NCI-H2029 treated with DMSO at 0.1 percent for 48 hours (cell line): ENCODE results near the gene C1QBP.
"Not testable (repeated sequence)": the region's sequence is repeated elsewhere in the genome, so short reads cannot be mapped to it uniquely, and the experiment has no call there.

Experiments used
- DNase-seq: peaks from one replicate; lab custom pipeline; 2025; lab: John Stamatoyannopoulos, UW

The C1QBP gene

GRCh38 chr17:5438716-5439445 lies at the start of gene C1QBP:
TSS of gene C1QBP (minus strand) at chr17:5439155. CDS start at chr17:5439073, 82 bp downstream.
- peak; percentile 56 for DNase-seq

DNA sequence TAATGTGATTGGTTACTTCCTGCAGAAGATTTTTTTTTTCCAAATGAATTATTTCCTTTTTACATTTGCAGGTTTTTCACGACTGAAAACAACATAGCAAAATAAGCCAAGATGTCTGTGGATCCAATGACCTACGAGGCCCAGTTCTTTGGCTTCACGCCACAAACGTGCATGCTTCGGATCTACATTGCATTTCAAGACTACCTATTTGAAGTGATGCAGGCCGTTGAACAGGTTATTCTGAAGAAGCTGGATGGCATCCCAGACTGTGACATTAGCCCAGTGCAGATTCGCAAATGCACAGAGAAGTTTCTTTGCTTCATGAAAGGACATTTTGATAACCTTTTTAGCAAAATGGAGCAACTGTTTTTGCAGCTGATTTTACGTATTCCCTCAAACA lies 49.8 kb upstream of the C1QBP start:
- no peak for DNase-seq

- peak; percentile 90 for DNase-seq
Observed at GRCh38 chr17:5486206-5487124, 47.5 kb upstream of the C1QBP start, which contains the start of gene MIS12. TSS of gene MIS12 (plus strand) at chr17:5486566. CDS start at chr17:5488863, 2,297 bp downstream.

DNA sequence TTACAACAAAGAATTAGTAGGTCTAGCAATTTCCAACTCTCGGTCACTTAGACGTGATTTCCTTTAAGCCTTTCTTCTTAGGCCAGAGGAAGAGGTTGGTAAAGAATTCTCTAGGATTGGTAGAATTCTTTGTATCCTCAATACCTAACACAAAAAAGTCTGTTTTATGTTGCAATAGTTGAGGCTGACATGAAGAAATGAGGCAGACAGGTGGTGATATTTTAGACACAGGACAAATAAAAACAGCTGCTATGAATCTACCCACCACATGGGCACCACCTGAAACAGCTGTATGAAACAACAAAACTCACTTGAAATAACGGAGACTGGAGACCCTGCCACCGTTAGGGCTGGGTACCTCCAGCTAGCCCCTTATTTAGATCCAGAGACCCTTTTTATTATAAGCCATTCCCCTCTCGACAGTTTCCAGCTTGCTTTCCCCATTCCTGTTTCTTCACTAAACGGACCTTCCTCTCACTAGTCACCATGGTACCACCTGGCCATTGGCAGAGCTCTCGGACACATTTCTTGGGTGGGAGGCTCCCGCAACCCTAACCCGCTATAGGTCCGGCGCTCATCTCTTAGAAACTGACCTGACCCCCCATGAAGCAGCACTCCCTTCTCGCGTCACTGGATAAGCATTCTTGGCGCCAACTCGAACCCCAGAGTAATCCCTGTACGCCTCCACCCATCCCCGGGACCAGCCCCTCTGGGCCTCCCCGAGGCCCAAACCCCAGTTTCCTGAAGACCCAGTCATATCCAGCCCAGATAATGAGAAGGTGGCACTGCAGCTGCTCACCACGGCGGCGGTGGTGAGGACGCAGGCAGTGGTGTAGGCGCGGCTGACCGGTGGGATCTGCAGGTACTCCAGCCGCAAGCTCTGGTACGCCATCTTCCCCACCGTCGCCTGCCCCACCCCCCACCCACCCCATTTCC lies 46.6 kb upstream of the C1QBP start, which contains the start of gene DERL2:
DERL2 (minus strand) TSS at position 909 of the 936 bp plus-strand sequence; CDS start at position 892, 17 bp downstream.
- DNase-seq = no peak

DNA sequence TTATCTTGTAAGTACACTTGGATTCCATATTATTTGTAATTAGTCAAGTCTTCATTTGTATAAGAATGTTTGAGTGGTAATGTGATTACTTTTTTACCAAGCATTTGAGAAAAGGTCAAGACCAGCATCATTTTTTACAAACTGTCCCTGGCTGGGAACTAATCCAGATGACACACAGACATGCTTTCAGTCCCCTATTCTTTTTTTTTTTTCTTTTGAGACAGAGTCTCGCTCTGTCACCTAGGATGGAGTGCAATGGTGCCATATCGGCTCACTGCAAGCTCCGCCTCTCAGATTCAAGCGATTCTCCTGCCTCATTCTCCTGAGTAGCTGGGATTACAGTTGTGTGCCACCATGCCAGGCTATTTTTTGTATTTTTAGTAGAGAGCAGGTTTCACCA lies 42.5 kb upstream of the C1QBP start:
- DNase-seq = no peak

DNA sequence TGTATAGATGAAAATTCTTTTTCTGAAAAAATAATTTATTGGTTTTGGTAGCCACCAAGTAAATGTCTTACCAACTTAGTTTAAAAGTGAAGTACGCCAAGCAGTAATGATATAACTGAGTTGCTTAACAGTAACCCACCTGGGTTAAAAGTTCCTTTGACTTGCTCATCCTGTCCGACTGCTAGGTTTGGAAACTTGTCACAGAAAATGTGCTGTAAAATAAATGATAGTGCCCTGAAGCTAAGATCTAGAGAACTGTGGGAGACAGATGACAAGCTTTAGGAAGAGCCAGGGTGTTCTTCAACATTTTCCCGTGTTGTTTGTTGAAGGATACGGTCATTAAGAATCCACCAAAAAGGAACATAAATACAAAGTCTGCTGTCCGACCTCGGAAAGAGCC lies 42.0 kb upstream of the C1QBP start:
- DNase-seq = no peak

GRCh38 chr17:5478992-5479391 lies 40.0 kb upstream of the C1QBP start:
- DNase-seq = no peak

GRCh38 chr17:5473906-5474305 lies 35.0 kb upstream of the C1QBP start:
- no peak for DNase-seq

DNA sequence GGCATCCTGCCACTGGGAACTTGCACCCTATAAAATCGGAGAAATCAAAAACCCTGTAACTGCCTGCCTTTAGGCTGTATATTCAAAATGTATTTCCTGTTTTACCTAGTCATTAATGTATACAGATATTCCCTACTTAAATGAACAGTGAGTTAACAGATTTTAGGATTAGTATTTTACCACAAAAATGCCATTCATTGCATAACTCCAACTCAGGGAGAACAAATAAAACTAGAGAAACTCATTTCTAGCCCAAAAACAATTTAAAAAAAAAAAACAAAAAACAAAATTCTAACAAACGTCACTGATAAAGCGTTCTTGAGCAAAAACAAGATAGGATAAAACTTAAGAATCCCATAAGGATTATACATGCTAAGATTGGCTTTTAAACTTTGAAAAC lies 33.6 kb upstream of the C1QBP start:
- no peak for DNase-seq

DNA sequence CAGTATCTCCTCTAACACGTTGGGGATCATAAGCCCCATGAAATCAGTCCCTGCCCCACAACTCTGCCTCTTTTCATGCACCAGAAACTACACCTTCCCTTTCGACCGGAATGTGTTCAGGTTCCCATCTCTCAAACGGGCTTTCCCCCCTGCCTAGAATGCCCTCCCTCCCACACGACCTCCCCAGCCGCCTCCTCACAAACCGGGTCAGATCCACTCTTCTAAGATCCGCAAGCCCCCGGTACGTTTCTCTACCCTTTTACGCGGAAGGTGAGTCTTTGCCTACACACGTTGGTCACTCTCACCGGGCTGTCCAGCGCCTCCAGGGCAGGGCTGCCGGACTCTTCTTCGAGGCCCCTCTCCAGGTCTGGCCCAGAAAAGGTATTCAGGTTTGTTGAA lies 29.1 kb upstream of the C1QBP start:
- DNase-seq = no peak

GRCh38 chr17:5467416-5467815 lies 28.5 kb upstream of the C1QBP start:
- DNase-seq = no peak

- DNase-seq = no peak
Observed at GRCh38 chr17:5466295-5466694, 27.3 kb upstream of the C1QBP start.

DNA sequence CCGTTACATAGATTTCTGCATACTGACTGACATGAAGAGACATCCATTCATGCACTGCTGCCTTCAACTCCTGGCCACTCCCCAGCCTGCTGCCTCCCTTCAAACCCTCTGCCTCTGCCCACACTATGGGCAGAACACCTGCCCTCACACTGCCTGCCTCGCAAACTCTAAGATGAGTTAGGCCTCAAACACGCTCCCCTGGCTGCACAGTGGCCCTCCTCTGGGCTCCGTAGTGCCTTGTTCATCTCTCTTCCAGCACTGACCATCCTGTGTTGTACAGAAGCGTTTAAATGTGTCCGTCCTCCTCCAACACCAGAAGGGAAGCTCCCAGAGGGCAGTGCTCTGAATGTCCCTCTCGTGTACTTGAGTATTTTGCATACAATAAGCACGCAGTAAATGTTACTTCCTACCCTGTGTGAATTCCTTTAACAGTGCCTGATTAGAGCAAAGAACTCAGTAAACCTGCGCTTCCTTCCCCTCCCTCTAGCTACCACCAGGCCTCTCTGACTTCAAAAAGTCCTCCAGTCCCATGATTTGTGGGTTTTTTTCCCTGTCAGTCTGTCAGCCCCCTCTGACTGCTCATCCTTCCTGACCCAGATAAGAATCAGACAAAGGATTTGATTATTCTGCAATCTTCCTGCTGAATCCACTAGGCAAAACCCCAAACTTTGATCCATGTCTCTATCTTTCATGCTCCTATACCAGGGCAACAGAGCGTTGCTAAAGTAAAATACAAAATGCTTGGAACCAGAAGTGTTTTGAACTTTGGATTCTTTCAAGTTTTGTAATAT lies 26.0 kb upstream of the C1QBP start:
- no peak for DNase-seq

DNA sequence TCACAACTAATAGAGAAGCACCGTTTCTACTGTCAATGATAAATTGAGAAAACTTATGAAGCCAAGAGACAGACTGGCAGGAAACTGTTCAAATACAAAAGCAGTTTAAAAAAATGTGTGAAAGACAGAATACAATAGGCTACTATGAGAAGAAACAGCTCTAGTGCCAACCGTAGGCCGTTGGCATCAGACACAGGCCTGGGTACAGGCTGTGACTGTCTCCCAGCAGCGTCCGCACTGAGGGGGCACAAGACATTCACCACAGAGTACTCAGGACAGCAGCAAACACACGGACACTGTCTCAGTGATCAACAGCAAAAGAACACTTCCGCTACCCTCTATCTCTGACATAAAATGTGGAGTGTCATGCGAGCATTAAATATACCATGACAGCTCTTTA lies 7.8 kb upstream of the C1QBP start:
- DNase-seq = no peak

GRCh38 chr17:5444209-5444608 lies 5.3 kb upstream of the C1QBP start:
- DNase-seq = no peak

DNA sequence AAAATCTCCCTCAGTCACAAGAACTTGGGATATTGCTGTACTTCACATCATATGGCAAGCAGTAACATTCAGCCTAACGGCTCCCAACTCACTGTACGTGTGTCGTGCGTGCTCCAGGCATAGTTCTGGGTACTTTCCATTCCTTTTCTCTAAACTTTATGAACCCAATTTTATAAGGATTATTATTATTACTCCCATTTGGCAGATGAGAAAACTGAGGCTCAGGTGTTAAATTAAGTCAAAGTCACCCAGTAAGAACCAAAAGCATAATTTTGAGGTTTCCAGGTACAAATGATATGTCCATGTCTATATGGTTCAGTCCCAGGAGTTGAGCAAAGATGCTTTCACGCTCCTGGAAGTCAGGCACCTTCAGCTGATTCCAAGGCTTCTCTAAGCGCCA lies 4.8 kb upstream of the C1QBP start:
- DNase-seq = no peak

GRCh38 chr17:5439446-5439764 lies 450 bp upstream of the C1QBP start:
- no peak for DNase-seq

- no peak for DNase-seq
Observed at GRCh38 chr17:5437721-5438317, 1.1 kb downstream of the C1QBP start.

GRCh38 chr17:5435781-5436315 lies 3.1 kb downstream of the C1QBP start:
- DNase-seq = not testable (repeated sequence)

DNA sequence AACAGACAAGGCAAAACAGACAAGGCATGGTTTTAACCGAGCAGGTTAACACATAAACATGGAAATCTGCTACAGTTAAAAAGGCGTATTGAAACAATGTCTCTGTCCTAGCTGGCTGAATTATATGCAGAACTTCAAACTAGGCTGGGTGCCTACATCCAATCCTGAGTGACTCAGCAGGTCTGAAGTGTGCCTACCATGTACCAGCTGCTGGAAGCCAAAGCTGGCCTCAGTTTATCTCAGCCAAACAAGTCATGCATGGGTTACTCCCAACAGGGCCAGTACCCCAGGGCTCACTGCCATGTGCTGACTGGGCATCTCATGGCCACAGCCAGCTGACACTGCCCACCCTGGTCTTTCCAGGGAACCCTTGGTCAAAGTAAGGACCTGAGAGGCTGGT lies 4.0 kb downstream of the C1QBP start:
- DNase-seq = no peak
